Limb (tissue), 2 donors: ENCODE measurements around the gene CDC7.
"Not testable (repeated sequence)": the region's sequence is repeated elsewhere in the genome, so short reads cannot be mapped to it uniquely, and the experiment has no call there.

Experiments used
- DNase-seq, 2 donors: peaks; one replicate each; pipeline ENCODE4 v3.0.0-alpha.2; 2016; ENCODE audit errors: extremely low spot score in 2 of 2

Gene CDC7

DNA sequence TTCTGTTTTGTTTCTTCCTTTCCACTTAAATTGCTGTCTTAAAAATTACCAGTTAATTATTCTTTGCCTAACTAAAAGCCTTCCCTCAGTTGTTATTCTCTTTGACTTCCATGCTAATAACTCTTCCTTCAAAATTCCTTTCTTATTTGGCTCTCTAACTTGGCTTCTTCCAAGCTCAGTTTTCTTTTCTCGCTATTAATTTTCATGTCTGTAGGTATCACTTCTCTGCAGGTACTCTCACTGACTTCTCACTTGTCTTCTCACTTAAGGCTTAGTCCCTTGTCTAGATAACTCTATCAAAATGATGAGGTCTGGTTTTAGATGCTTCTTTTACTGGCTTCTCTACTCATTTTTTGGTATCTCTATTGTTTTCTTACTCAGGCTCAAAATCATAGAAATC is 10.1 kb downstream of the CDC7 start:
- no peak for DNase-seq

DNA sequence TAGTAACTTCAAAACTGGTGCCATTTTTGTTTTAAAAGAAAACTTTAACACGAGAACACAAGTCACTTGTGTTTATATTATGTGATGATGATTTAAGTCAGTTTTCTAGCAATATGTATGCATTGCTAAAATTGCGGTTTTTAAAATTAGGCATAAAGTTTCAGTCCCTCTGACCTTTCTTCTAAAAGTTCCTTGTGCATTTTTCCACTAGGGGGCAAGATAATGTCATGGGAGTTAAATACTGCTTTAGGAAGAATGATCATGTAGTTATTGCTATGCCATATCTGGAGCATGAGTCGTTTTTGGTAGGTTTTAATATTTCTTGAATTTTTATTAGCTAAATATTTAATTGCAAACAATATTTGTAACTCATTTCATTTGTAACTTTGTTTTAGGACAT is 10.7 kb downstream of the CDC7 start:
- peak in 1 of 2 donors; percentile 40 for DNase-seq

DNA sequence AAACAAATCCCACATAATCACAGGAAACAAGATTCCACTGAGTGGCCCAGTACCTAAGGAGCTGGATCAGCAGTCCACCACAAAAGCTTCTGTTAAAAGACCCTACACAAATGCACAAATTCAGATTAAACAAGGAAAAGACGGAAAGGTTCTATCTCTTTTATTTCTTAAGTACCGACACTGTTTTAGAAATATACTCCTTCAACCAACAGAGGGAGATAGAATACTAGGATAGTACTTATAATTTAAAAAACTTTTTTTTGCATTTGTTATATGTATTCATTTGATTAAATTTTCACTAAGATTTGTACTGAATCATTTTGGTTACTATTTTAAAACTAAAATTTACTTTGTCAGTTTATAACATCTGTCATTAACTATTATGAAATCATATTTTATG is 12.5 kb downstream of the CDC7 start:
- DNase-seq: peak in 1 of 2 donors; percentile 60

GRCh38 chr1:91513706-91514105 is 13.1 kb downstream of the CDC7 start:
- no peak for DNase-seq

DNA sequence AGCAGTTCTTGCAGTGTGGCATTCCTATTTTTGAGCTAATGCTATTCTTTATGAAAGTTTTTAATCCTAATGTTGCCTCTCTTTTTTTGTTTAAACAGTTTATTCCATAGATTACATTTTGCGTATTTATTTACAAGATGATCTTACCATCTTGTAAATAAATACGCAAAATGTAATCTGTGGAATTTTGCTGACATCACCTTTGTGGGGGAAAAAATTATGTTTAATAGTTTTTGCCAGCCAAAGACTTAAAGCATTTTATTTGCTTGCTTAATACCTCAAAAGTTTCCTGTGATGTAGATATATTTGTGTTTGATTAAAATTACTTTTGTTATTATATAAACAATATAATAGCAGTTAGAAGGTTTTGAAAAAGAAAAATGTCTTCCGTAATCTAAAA is 15.3 kb downstream of the CDC7 start:
- no peak for DNase-seq

- DNase-seq: not testable (repeated sequence)
Observed at GRCh38 chr1:91516605-91517004, 16.0 kb downstream of the CDC7 start.

- DNase-seq: not testable (repeated sequence)
Observed at GRCh38 chr1:91519167-91519566, 18.5 kb downstream of the CDC7 start.

DNA sequence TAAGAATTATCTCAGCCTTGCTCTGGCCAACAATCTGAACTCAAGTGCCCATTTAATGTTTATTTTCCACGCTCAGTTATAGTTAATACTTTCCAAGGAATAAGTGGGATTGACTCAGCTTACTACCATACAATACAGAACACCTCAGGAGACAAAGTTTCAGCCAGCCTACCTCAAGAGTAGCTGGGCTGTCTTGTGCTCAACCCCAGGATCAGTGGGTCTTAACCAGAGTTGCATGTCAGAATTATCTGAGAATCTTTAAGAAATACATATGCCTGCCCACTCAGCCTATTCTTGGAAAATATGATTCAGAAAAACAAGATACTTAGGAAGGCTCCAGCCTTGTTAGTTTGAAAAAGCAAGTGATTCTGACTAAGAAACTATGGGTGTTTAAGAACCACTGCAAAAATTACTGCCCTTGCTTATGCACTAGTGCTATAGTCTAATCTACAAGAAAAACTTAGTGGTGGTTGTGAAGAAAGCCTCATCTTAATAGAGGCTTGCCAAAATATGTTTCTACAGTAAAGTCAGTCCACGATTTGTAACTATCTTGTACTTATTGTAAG is 20.4 kb downstream of the CDC7 start:
- no peak for DNase-seq

DNA sequence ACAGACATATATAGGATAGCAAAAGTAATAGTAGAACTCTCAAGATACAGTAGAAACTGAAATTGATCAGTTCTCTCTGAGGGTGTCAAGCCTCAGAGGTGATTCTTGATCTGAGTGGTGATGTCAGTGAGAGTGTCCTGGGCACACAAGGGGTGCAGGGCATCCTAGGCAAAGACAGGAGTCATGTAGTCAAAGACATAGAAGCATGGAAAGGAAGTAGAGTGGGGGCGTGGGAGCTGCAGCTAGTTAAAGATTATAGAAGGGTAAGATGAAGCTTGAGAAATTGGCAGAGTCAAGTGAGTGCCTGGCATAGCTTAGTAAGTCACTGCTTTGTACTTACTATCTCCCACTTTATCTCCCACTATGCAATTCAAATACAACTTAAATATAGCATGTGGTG is 22.8 kb downstream of the CDC7 start:
- no peak for DNase-seq

- DNase-seq: no peak
Observed at GRCh38 chr1:91526496-91526895, 25.8 kb downstream of the CDC7 start.

DNA sequence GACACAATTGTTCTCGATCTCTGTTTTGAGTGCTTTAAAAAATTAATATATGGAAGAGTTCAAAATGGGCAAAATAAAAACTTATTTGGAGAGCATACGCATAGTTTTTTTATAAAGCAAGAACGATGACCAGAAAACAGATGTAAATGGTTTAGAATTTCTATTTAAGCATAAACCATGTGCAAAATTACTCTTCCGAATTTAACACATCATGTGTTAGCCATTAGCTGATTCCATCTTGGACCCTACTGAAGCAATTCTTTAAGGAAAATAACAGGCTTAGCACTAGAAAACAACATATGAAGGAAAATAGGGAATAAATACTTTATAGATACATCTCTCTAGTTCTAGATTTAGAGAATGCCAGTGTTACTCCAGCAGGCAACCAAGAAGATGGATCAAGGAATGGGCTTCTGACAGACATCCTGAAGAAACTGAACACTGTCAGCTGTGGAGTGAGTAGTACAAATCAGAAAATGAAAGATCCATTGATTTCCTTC is 26.7 kb downstream of the CDC7 start:
- peak in 1 of 2 donors; percentile 26 for DNase-seq

DNA sequence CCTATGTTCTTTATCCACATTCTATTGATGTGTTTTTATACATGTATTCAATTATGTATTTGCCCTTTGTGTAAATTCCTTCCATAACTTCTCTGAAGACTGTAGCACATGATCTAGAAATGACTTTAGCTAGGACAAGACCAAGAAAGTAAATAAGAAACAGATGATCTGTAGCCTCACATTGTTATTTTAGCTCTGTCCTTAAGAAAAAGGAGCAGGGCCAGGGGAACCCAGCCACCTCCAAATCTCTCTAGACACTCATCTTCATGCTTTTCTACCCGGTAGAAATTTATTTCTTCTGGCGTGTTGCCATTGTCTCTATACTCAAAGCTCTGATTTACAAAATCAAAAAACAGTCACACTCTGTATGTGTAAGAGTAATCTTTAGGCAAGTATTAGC is 27.1 kb downstream of the CDC7 start:
- DNase-seq: peak in 1 of 2 donors; percentile 23

- DNase-seq: no peak
Observed at GRCh38 chr1:91529856-91530255, 29.2 kb downstream of the CDC7 start.

- DNase-seq: no peak
Observed at GRCh38 chr1:91533361-91534024, 32.8 kb downstream of the CDC7 start.

GRCh38 chr1:91535441-91535840 is 34.8 kb downstream of the CDC7 start:
- no peak for DNase-seq

- DNase-seq: no peak
Observed at GRCh38 chr1:91537281-91537986, 36.8 kb downstream of the CDC7 start.

- DNase-seq: no peak
Observed at GRCh38 chr1:91537987-91538304, 37.3 kb downstream of the CDC7 start.

GRCh38 chr1:91540910-91541309 is 40.3 kb downstream of the CDC7 start:
- DNase-seq: no peak

DNA sequence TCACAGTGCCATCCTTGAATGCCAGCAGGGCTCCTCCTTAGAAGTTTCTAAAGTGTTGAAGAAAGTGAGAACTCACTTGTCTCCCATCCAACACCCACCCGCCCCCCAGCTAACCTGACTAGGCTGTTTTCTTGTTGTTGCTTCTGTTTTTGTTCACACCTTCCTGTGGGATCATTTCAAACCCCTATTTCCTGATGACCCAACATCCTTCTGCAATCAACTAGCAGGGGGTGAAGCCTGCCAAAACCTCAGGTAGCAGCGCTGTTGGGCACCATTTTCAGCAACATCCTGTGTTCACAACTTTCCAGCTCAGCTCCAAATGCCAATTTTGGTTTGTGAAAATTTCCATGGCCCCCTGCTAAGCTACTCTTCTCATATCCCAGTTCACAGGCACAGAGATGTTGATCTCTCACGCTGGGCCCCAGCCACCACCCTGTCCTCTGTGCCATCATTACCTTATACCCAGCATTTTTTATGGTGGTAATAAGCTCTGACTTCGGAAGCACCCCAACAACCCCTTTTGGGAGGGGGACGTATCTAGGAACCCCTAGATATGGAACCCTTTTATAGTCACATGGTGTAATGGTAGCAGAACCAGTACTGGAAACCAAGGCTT is 41.4 kb downstream of the CDC7 start:
- DNase-seq: no peak

DNA sequence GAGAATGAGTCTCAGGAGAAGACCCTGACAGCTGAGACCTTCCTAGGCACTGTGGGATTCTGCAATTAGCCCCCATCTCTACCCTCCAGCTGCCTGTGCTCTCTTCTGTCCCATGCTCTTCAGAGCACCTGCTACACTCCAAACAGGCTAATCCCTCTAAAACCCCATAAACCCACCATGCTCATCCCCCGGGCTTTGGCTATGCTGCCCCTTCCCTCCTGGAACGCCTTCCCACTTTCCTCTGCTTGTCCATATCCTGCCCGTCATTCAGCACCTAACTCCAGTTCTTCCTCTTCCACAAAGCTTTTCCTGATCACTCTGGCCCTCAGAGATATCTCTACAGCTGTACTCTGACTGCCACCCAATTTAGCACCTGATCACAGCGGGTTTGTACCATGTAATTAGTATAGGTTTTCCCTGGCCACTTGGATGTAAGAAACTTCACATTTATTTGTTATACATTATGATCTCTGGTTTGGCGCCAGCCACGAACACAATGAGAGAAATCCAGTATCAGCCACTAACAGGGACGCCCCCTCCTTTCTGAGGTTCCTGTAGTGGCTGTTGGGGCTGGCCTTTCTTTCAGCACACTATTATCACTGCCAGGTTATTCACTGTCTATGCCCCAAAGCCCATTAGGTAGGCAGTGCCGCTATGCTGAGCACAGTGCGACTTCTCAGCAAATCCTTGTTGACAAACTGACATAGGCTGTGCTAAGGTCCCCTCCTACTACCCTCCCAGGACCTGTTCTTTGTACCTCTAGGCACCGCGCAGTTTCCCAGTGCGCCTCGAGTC is 45.1 kb downstream of the CDC7 start:
- no peak for DNase-seq

GRCh38 chr1:91546301-91546581 is 45.6 kb downstream of the CDC7 start:
- no peak for DNase-seq

DNA sequence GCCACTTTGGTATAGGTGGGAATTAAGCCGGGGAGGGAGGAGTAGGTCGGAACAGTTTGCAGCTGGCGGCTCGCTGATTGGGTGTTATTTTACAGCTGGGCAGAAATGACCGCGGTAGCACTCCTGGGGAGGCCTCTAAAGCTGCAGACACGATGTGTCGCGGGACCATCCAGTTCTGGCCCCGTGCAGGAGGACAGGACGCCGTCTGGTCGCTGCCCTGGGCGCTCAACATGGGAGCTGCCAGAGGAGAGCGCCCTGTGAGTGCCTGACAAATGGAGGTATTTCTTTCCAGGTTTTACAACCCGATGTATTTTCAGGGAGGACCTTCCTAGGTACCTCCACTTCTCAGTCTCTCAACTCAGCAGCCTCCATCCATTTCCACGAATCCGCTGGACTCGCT is 46.2 kb downstream of the CDC7 start:
- no peak for DNase-seq
